NCI-H1436 treated with DMSO at 0.1 percent for 48 hours (cell line): Measurements from ENCODE around the gene KCNJ6.
"Not testable (repeated sequence)": the region's sequence is repeated elsewhere in the genome, so short reads cannot be mapped to it uniquely, and the experiment has no call there.

Experiments
- DNase-seq: peaks from one replicate; lab custom pipeline; 2025; lab: John Stamatoyannopoulos, UW

The KCNJ6 gene

GRCh38 chr21:37770461-37770860 is 145.8 kb downstream of the KCNJ6 start:
- DNase-seq = no peak

- DNase-seq = no peak
Observed at GRCh38 chr21:37769656-37770055, 146.6 kb downstream of the KCNJ6 start.

GRCh38 chr21:37767984-37768383 is 148.3 kb downstream of the KCNJ6 start:
- DNase-seq = no peak

GRCh38 chr21:37766129-37766528 is 150.1 kb downstream of the KCNJ6 start:
- DNase-seq = no peak

GRCh38 chr21:37765221-37765900 is 150.9 kb downstream of the KCNJ6 start:
- DNase-seq = no peak

- DNase-seq = no peak
Observed at GRCh38 chr21:37764691-37765090, 151.6 kb downstream of the KCNJ6 start.

GRCh38 chr21:37763298-37763697 is 153.0 kb downstream of the KCNJ6 start:
- no peak for DNase-seq

- no peak for DNase-seq
Observed at GRCh38 chr21:37762606-37763005, 153.7 kb downstream of the KCNJ6 start.

GRCh38 chr21:37761406-37761805 is 154.9 kb downstream of the KCNJ6 start:
- DNase-seq = not testable (repeated sequence)

GRCh38 chr21:37759777-37760176 is 156.5 kb downstream of the KCNJ6 start:
- no peak for DNase-seq

GRCh38 chr21:37758982-37759381 is 157.3 kb downstream of the KCNJ6 start:
- no peak for DNase-seq

- DNase-seq = no peak
Observed at GRCh38 chr21:37757606-37758376, 158.5 kb downstream of the KCNJ6 start.

GRCh38 chr21:37753122-37753599 is 163.1 kb downstream of the KCNJ6 start:
- DNase-seq = no peak

- no peak for DNase-seq
Observed at GRCh38 chr21:37751268-37751975, 164.8 kb downstream of the KCNJ6 start.

- DNase-seq = no peak
Observed at GRCh38 chr21:37749132-37749531, 167.1 kb downstream of the KCNJ6 start.

- DNase-seq = no peak
Observed at GRCh38 chr21:37748351-37748750, 167.9 kb downstream of the KCNJ6 start.

- DNase-seq = no peak
Observed at GRCh38 chr21:37746849-37747248, 169.4 kb downstream of the KCNJ6 start.

GRCh38 chr21:37744551-37744950 is 171.7 kb downstream of the KCNJ6 start:
- DNase-seq = no peak

GRCh38 chr21:37742532-37742931 is 173.7 kb downstream of the KCNJ6 start:
- no peak for DNase-seq

- no peak for DNase-seq
Observed at GRCh38 chr21:37742115-37742514, 174.1 kb downstream of the KCNJ6 start.

- no peak for DNase-seq
Observed at GRCh38 chr21:37737996-37738395, 178.3 kb downstream of the KCNJ6 start.

GRCh38 chr21:37737507-37737906 is 178.8 kb downstream of the KCNJ6 start:
- no peak for DNase-seq

- DNase-seq = no peak
Observed at GRCh38 chr21:37734846-37735245, 181.4 kb downstream of the KCNJ6 start.
